SK-N-SH (cell line): Measurements from ENCODE around the gene ZBED3. TPM values are rescaled to one million over a fixed set of nuclear protein-coding genes. Genes with fewer than 3 reads are reported as not detected.

ENCODE experiments used
- CTCF ChIA-PET: fragments of 300-600, 350-600 bp; formaldehyde crosslinking; extraction: SDS; loops from one replicate; lab custom pipeline; 2021; lab: Yijun Ruan, JAX
- POLR2A ChIA-PET: fragments of 350-600 bp; sonication (Branson Sonifier 250); formaldehyde crosslinking; extraction: SDS; loops from one replicate; lab custom pipeline; 2020; ENCODE audit warnings: antibody characterized with exemption, inconsistent platforms; lab: Yijun Ruan, JAX
- DNase-seq: peaks from one replicate; pipeline ENCODE4 v3.0.0; 2012
- H2AFZ ChIP-seq: fragments of 200-600 bp; sonication (generic); 2 replicates; pipeline ENCODE4 v1.8.1; 2016; ENCODE audit warnings: antibody characterized with exemption, mild to moderate bottlenecking, low read depth
- H3F3A ChIP-seq: fragments of 200-600 bp; sonication (generic); replicated peaks from 2 replicates; pipeline ENCODE3; 2016; ENCODE audit warnings: antibody characterized with exemption, mild to moderate bottlenecking; ENCODE audit not compliant: insufficient read depth
- H3K27ac ChIP-seq, 2 experiments: fragments of 200-500 bp in 1 of 2; fragments of 200-600 bp in 1 of 2; sonication (Bioruptor generic) in 1 of 2; sonication (generic), shearing (Covaris generic) in 1 of 2; 2 replicates each; pipeline versions ENCODE4 v1.5.1 to v1.6.1; 2014 to 2016; ENCODE audit warnings: low read depth in 2 of 2, inconsistent platforms in 1 of 2, low read length in 1 of 2, mild to moderate bottlenecking in 1 of 2, mixed read lengths in 1 of 2
- H3K27me3 ChIP-seq: fragments of 200-600 bp; sonication (generic), shearing (Covaris generic); 2 replicates; pipeline ENCODE4 v1.6.1; 2016; ENCODE audit warnings: mixed run types; ENCODE audit not compliant: insufficient read depth
- H3K36me3 ChIP-seq, 2 experiments: fragments of 200-500 bp in 1 of 2; fragments of 200-600 bp in 1 of 2; sonication (Bioruptor generic) in 1 of 2; sonication (generic) in 1 of 2; replicated peaks in 1 of 2; 2 replicates each; pipeline versions ENCODE3 to v1.5.1; 2014 to 2016; ENCODE audit warnings: low read length in 1 of 2, mild to moderate bottlenecking in 1 of 2; ENCODE audit not compliant: insufficient read depth in 2 of 2, control insufficient read depth in 1 of 2
- H3K4me1 ChIP-seq, 2 experiments: fragments of 200-500 bp in 1 of 2; fragments of 200-600 bp in 1 of 2; sonication (Bioruptor generic) in 1 of 2; sonication (generic), shearing (Covaris generic) in 1 of 2; 2 replicates each; pipeline versions ENCODE4 v1.5.1 to v1.6.1; 2014 to 2016; ENCODE audit warnings: low read depth in 1 of 2, low read length in 1 of 2, mixed run types in 1 of 2; ENCODE audit not compliant: insufficient read depth in 2 of 2, control insufficient read depth in 1 of 2
- H3K4me2 ChIP-seq: fragments of 200-600 bp; sonication (generic), shearing (Covaris generic); 2 replicates; pipeline ENCODE4 v1.6.1; 2017; ENCODE audit warnings: mixed run types
- H3K4me3 ChIP-seq, 2 experiments: fragments of 200-500 bp in 1 of 2; fragments of 200-600 bp in 1 of 2; sonication (Bioruptor generic) in 1 of 2; sonication (generic), shearing (Covaris generic) in 1 of 2; 2 replicates each; pipeline versions ENCODE4 v1.5.1 to v1.8.1; 2014 to 2016; ENCODE audit warnings: low read depth in 2 of 2, inconsistent platforms in 1 of 2, low read length in 1 of 2, mild to moderate bottlenecking in 1 of 2, mixed read lengths in 1 of 2, moderate library complexity in 1 of 2
- H3K79me2 ChIP-seq: fragments of 200-600 bp; sonication (generic); 2 replicates; pipeline ENCODE4 v1.8.1; 2017; ENCODE audit warnings: mild to moderate bottlenecking; ENCODE audit not compliant: insufficient read depth
- H3K9ac ChIP-seq: fragments of 200-600 bp; sonication (generic); 2 replicates; pipeline ENCODE4 v1.6.1; 2017; ENCODE audit warnings: mixed run types
- H3K9me2 ChIP-seq: fragments of 200-600 bp; sonication (generic); 2 replicates; pipeline ENCODE4 v1.6.1; 2017; ENCODE audit warnings: mixed run types
- H3K9me3 ChIP-seq: fragments of 200-600 bp; sonication (generic); 2 replicates; pipeline ENCODE4 v1.6.1; 2017; ENCODE audit warnings: mixed run types, mild to moderate bottlenecking, moderate library complexity
- H4K20me1 ChIP-seq: fragments of 200-600 bp; sonication (generic); 2 replicates; pipeline ENCODE4 v1.6.1; 2017; ENCODE audit warnings: mild to moderate bottlenecking, mixed run types; ENCODE audit not compliant: insufficient read depth
- CHD2 ChIP-seq: fragments of 150-350 bp; IDR thresholded peaks from 2 replicates; pipeline ENCODE4 v1.6.1; 2018; ENCODE audit warnings: low read length; ENCODE audit not compliant: partially characterized antibody
- ELF1 ChIP-seq: IDR thresholded peaks from 2 replicates; pipeline ENCODE4 v1.4.0; 2012
- FOSL2 ChIP-seq: IDR thresholded peaks from 2 replicates; pipeline ENCODE4 v1.4.0; 2012; ENCODE audit warnings: low read depth, mild to moderate bottlenecking, moderate library complexity, borderline replicate concordance
- FOXM1 ChIP-seq: IDR thresholded peaks from 2 replicates; pipeline ENCODE4 v1.4.0; 2012; ENCODE audit warnings: low read depth, mild to moderate bottlenecking
- GABPA ChIP-seq: IDR thresholded peaks from 2 replicates; pipeline ENCODE4 v1.4.0; 2012; ENCODE audit warnings: low read depth, mild to moderate bottlenecking
- GATA2 ChIP-seq: sonication (generic); formaldehyde crosslinking; IDR thresholded peaks from 2 replicates; pipeline ENCODE4 v1.5.0; 2020; ENCODE audit warnings: mild to moderate bottlenecking, missing genetic modification reagents
- JUND ChIP-seq: IDR thresholded peaks from 2 replicates; pipeline ENCODE4 v1.4.0; 2012
- MEF2A ChIP-seq: IDR thresholded peaks from 2 replicates; pipeline ENCODE4 v1.4.0; 2012; ENCODE audit warnings: low read depth, borderline replicate concordance
- MXI1 ChIP-seq: IDR thresholded peaks from 2 replicates; pipeline ENCODE4 v1.6.1; 2012; ENCODE audit warnings: mild to moderate bottlenecking, low read depth, low read length, improper control_type of control experiment
- NFIC ChIP-seq: IDR thresholded peaks from 2 replicates; pipeline ENCODE4 v1.4.0; 2012; ENCODE audit warnings: borderline replicate concordance
- RFX5 ChIP-seq: IDR thresholded peaks from 2 replicates; pipeline ENCODE4 v1.6.1; 2012; ENCODE audit warnings: mild to moderate bottlenecking, improper control_type of control experiment, low read length
- RXRA ChIP-seq: IDR thresholded peaks from 2 replicates; pipeline ENCODE4 v1.4.0; 2012; ENCODE audit warnings: low read depth, mild to moderate bottlenecking, borderline replicate concordance
- TAF1 ChIP-seq: IDR thresholded peaks from 2 replicates; pipeline ENCODE4 v1.6.1; 2012; ENCODE audit warnings: low read depth, mild to moderate bottlenecking, low read length, moderate library complexity, borderline replicate concordance
- TEAD4 ChIP-seq: IDR thresholded peaks from 2 replicates; pipeline ENCODE4 v1.4.0; 2012; ENCODE audit warnings: mild to moderate bottlenecking, borderline replicate concordance; ENCODE audit not compliant: insufficient read depth
- WGBS: methylation state at CpG from one replicate; pipeline ENCODE4 v1.1.6; 2017; ENCODE audit warnings: low lambda C conversion rate; 5-methylcytosine and 5-hydroxymethylcytosine counted together
- polyA plus RNA-seq, 3 experiments: library from polyadenylated mRNA; depleted of rRNA; stranded (reverse); fragments of >200 nt; gene quantifications; 2 replicates each; pipeline ENCODE4 v1.2.3, GENCODE V29; 2012
- TF ChIP-seq, protein P1 (sequence below): fragments of 150-350 bp; IDR thresholded peaks from 2 replicates; pipeline ENCODE4 v1.6.1; 2017; ENCODE audit warnings: antibody characterized with exemption, low read length, low read depth, borderline replicate concordance
- TF ChIP-seq, protein P2 (sequence below): IDR thresholded peaks from 2 replicates; pipeline ENCODE4 v1.4.0; 2012; ENCODE audit warnings: low read depth, borderline replicate concordance

The ZBED3 gene
- polyA plus RNA-seq, 1 of the 3 experiments (the other 2 are of a cell fraction): 5.8 TPM

DNA sequence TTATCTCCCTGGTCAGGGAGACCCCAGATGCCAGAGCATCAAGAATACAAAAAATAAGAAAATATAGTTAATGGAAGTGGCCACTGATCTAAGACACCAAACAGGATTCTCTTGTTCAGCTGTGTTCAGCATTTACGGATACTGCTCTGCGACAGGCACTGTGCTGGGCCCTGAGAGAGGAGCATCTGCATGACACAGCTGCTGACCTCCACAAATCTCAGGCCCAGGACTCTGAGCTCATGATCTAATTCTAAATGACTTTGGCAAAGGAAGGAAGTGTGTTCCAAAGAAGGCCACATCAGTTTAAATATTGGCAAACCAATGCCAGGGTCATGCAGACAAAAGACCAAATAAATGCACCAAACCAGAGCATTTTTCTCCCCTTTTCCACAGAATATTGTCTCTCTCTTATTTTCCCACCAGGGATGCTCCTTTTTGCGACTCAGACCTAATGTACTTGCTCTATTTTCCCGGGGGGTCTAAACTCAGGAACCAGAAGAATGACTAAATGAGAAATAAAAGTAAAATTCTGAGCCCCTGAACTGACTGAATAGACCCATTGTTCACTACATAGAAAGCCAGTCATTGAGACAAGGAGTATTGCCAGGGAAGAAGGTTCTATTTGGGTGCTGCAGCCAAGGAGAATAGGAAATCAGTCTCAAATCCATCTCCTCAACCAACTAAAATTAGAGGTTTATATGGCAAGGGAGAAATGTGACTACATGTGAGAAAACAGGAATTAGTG lies 58.3 kb downstream of the ZBED3 start:
- H4K20me1 ChIP-seq: no peaks in the 10 kb centered on the region; the same call in 1 of the 2 replicates
- TF ChIP-seq MXI1: no peak
- TF ChIP-seq, protein P1, sequence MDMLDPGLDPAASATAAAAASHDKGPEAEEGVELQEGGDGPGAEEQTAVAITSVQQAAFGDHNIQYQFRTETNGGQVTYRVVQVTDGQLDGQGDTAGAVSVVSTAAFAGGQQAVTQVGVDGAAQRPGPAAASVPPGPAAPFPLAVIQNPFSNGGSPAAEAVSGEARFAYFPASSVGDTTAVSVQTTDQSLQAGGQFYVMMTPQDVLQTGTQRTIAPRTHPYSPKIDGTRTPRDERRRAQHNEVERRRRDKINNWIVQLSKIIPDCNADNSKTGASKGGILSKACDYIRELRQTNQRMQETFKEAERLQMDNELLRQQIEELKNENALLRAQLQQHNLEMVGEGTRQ: no peak
- TF ChIP-seq, protein P2, sequence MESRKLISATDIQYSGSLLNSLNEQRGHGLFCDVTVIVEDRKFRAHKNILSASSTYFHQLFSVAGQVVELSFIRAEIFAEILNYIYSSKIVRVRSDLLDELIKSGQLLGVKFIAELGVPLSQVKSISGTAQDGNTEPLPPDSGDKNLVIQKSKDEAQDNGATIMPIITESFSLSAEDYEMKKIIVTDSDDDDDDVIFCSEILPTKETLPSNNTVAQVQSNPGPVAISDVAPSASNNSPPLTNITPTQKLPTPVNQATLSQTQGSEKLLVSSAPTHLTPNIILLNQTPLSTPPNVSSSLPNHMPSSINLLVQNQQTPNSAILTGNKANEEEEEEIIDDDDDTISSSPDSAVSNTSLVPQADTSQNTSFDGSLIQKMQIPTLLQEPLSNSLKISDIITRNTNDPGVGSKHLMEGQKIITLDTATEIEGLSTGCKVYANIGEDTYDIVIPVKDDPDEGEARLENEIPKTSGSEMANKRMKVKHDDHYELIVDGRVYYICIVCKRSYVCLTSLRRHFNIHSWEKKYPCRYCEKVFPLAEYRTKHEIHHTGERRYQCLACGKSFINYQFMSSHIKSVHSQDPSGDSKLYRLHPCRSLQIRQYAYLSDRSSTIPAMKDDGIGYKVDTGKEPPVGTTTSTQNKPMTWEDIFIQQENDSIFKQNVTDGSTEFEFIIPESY: no peak
- no peak for TF ChIP-seq RXRA
- TF ChIP-seq FOXM1: no peak
- no peak for TF ChIP-seq FOSL2
- no peak for TF ChIP-seq ELF1
- no peak for TF ChIP-seq CHD2
- no peak for TF ChIP-seq JUND
- no peak for TF ChIP-seq TAF1
- no peak for TF ChIP-seq GABPA
- TF ChIP-seq TEAD4: no peak
- H3K4me2 ChIP-seq: no peak overlapping the region
- peaks cover 25% of the 10 kb centered on the region for H3K79me2 ChIP-seq
- H3K4me3 ChIP-seq: no peak overlapping the region
- ChIA-PET CTCF (no interaction called here), POLR2A (no interaction called here)
- 0 out of 2 replicates have a peak, but pooled peaks cover 7% of the 10 kb centered on the region for H3K9me3 ChIP-seq
- peaks cover 7 to 12% of the 10 kb centered on the region in 2 experiments; a peak in 3 of 4 replicates for H3K4me1 ChIP-seq
- H3K9ac ChIP-seq: no peak overlapping the region
- no peak overlapping the region for H2AFZ ChIP-seq
- no peak for DNase-seq
- no peaks in the 10 kb centered on the region for H3K9me2 ChIP-seq
- 87% methylated on average over 4 of the region's 4 CpGs for WGBS
- H3K36me3 ChIP-seq: no peaks in the 10 kb centered on the region
- H3K27ac ChIP-seq: no peak overlapping the region
- H3F3A ChIP-seq: no peaks in the 10 kb centered on the region
- peaks cover 8% of the 10 kb centered on the region; the same call in 1 of the 2 replicates for H3K27me3 ChIP-seq

DNA sequence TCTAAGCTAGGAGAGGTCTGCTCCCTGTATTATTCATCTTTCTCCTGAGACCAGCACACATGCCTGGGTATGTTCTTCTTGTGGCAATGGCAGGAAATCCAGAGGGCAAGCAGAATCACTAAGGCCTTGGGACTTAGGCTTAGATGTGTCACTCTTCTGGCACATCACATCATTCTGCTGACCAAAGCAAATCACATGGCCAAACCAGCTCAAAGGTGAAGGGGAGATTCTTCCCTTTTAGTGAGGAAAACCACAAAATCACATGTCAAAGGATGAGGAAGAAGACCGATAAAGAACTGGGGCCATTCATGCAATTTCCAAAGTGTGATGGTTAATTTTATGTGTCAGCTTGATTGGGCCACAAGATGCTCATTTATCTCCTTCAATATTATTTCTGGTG lies 62.6 kb downstream of the ZBED3 start:
- Histone ChIP-seq H3K36me3 (no peaks in the 10 kb centered on the region), H3K79me2 (no peaks in the 10 kb centered on the region), H4K20me1 (no peaks in the 10 kb centered on the region), H3F3A (no peaks in the 10 kb centered on the region), H3K4me3 (no peak overlapping the region), H3K9me3 (0 out of 2 replicates have a peak, but pooled peaks cover 7% of the 10 kb centered on the region), H3K9me2 (no peaks in the 10 kb centered on the region), H3K4me1 (no peaks in the 10 kb centered on the region), H2AFZ (no peak overlapping the region), H3K27me3 (peaks cover 16% of the 10 kb centered on the region; the same call in 1 of the 2 replicates), H3K4me2 (no peak overlapping the region), H3K27ac (no peak overlapping the region), H3K9ac (no peak overlapping the region)
- POLR2A ChIA-PET: no interaction called here
- WGBS: 65% methylated on average over 1 of the region's 1 CpG
- CTCF ChIA-PET: no interaction called here
- TF ChIP-seq GATA2 (CRISPR knock-in tag): no peak
- no peak for TF ChIP-seq MEF2A
- TF ChIP-seq GABPA: no peak
- no peak for TF ChIP-seq RFX5
- no peak for TF ChIP-seq NFIC
- no peak for DNase-seq
